ENCODE data around the gene ERC1.

DNA sequence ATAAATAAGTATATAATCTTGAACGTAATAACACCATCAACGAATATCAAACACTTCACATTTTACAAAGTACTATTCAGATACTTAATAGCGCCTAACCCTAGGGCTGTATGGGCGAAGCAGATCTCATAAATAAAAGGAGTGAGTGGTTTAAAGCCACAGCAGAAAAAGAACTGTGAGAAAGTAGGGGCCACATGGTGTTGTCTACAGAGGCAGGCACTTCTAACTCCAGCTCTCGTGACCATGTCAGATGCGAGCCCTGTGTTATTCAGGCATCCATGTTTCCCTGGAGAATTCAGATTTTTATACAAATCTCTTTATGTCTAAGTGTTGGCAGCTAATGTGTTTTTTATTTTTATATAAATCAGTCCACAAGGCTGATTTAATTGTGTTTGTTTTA is 391.1 kb downstream of the ERC1 start:
- TF ChIP-seq, protein P1, sequence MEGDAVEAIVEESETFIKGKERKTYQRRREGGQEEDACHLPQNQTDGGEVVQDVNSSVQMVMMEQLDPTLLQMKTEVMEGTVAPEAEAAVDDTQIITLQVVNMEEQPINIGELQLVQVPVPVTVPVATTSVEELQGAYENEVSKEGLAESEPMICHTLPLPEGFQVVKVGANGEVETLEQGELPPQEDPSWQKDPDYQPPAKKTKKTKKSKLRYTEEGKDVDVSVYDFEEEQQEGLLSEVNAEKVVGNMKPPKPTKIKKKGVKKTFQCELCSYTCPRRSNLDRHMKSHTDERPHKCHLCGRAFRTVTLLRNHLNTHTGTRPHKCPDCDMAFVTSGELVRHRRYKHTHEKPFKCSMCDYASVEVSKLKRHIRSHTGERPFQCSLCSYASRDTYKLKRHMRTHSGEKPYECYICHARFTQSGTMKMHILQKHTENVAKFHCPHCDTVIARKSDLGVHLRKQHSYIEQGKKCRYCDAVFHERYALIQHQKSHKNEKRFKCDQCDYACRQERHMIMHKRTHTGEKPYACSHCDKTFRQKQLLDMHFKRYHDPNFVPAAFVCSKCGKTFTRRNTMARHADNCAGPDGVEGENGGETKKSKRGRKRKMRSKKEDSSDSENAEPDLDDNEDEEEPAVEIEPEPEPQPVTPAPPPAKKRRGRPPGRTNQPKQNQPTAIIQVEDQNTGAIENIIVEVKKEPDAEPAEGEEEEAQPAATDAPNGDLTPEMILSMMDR (IDR thresholded peaks at IDR 0.05), result no peak
- TF ChIP-seq POLR2AphosphoS5 (IDR thresholded peaks at IDR 0.05; ENCODE audit: insufficient read depth in 1 of 2, low read depth in 1 of 2), result no peak
- TF ChIP-seq POLR2A (IDR thresholded peaks at IDR 0.05), result no peak

All from vagina (tissue), 2 donors.